Iris pigment epithelial cell (primary cell): Measurements from ENCODE around the gene CEP192.
"Not testable (repeated sequence)": the region's sequence is repeated elsewhere in the genome, so short reads cannot be mapped to it uniquely, and the experiment has no call there.

Experiments
- DNase-seq: peaks from one replicate; pipeline ENCODE4 v3.0.0-alpha.2; 2011; ENCODE audit warnings: low read depth

Gene CEP192

GRCh38 chr18:13028869-13029268, 37.7 kb downstream of the CEP192 start:
- DNase-seq, result no peak

GRCh38 chr18:13032173-13032572, 41.0 kb downstream of the CEP192 start:
- no peak for DNase-seq

- DNase-seq, result peak; percentile 27
Measured at GRCh38 chr18:13035249-13035914, 44.2 kb downstream of the CEP192 start.

- DNase-seq, result peak; percentile 74
Measured at GRCh38 chr18:13036622-13037320, 45.6 kb downstream of the CEP192 start.

DNA sequence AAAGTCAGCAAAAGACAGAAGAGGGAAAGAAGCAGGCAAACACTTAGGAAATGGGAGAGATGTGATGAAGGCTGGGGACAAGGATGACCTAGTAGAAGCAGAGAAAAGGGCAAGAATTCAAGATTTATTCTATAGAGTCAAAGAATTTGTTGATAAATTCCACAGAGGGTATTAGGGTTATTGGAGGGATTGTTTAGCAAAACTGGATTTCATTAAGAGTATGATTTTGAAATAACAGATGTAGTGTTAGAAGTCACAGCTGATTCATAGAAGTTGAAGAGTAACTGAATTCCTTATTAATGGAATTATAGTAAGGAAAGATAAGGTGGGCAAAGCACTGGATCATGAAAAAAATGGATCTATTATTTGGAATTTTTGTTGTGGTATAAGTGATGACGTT, 48.6 kb downstream of the CEP192 start:
- DNase-seq, result peak; percentile 10

DNA sequence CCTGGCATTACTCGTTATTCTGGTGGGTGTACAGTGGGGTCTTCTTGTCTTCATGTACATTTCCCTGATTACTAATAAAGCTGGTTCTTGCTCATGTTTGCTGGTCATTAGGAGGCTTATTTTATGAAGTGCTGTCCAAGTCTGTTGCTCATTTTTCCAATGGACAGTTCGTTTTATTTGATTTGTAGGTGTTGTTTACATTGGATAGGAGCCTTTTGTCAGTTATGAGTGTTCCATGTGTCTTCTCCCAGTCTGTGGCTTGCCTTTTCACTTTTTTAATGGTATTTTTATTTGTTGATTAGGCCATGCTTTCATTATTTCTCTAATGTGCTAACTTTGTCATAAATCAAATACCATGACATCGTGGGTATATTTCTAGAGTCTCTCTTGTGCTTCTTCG, 51.9 kb downstream of the CEP192 start:
- no peak for DNase-seq

GRCh38 chr18:13048061-13048595, 57.0 kb downstream of the CEP192 start:
- DNase-seq, result no peak

DNA sequence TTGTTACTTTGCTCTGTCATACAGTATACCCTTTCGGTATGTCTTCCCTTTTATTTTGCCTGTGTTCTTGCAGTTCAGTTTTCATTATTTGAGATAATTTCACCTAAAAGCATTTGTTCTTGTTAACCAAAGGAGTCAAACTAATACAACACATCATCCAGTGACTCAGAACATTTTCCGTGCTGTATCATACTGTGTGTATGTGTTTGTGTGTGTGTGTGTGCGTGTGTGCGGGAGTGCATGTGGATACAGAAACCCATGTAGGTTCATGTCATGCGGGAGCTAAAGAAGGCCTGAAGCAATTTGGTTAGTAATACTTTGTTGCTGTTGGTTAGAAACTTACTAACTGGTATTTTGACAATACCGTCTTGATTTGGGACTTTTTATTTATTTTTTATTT, 60.0 kb downstream of the CEP192 start:
- peak; percentile 30 for DNase-seq

- DNase-seq, result no peak
Measured at GRCh38 chr18:13051950-13052349, 60.8 kb downstream of the CEP192 start.

DNA sequence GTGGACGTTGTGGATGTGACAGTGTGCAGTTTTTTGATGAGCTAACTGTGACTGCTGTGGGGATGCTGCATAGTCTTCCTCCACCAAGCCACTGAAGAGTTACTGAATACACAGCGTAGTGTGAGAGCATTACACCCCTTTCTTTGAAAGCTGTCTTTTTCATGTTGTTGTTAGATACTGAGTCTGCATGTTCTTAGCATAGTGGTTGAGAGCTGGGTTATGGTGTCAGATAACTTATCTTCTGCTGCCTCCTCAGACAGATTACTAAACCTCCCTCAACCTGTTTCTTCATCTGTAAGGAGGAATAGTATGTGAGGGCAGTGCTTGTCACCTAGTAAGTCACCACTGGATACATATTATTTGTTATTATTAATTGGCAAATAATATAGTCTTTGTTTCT, 63.2 kb downstream of the CEP192 start:
- peak; percentile 6 for DNase-seq

- no peak for DNase-seq
Measured at GRCh38 chr18:13061630-13062189, 70.5 kb downstream of the CEP192 start.

DNA sequence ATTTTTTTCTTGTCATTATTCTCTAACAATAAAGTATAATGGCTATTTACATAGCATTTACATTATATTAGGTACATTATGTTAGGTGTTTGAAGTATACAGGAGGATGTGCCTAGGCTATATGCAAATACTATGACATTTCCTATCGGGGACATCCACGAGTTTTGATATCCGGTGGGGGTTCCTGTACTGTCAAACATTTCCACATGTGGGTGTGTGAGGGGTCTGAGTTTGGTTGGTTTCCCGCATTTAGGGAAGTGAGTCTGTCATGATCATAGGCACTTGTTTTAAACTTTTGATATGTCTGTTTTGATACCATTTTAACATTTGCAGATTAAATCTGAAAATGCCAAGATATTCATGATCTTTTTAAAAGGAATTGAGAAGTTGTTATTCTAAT, 76.0 kb downstream of the CEP192 start:
- DNase-seq, result no peak

GRCh38 chr18:13067966-13068365, 76.8 kb downstream of the CEP192 start:
- peak; percentile 17 for DNase-seq

DNA sequence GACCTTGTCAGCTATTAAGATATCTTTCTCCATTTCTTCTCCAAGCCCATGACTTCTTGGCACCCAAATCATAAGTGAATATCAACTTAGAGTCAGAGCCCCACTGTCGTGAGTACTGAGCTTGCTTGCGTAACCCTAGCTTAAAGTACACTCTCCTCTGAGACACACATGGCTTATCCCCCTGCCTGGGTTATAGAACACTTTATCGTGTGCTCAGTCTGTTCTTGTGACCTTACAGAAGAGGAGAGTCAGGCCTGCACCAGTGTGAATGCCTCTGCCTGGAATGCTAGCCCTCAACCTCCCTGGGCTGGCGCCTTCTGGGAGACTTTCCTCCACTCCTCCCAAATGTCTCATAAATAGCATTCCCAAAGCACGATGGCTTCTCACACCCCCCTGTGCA, 79.3 kb downstream of the CEP192 start:
- DNase-seq, result peak; percentile 77

GRCh38 chr18:13076886-13077285, 85.7 kb downstream of the CEP192 start:
- DNase-seq, result no peak

- DNase-seq, result no peak
Measured at GRCh38 chr18:13077473-13077872, 86.3 kb downstream of the CEP192 start.

- DNase-seq, result not testable (repeated sequence)
Measured at GRCh38 chr18:13078065-13078464, 86.9 kb downstream of the CEP192 start.

DNA sequence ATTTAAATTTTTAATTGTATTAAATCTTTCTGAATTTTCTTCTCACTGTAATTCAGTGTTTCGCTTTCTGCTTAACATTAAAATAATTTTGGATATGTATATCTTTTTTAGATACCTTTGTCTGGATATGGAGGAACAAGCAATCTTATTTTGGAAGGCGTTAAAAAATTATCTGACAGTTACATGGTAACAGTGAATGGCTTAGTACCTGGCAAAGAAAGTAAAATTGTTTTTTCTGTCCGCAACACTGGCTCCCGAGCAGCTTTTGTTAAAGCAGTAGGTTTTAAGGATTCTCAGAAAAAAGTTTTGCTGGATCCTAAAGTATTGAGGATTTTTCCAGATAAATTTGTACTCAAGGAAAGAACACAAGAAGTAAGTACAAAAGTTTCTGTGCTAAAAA, 95.7 kb downstream of the CEP192 start:
- no peak for DNase-seq

DNA sequence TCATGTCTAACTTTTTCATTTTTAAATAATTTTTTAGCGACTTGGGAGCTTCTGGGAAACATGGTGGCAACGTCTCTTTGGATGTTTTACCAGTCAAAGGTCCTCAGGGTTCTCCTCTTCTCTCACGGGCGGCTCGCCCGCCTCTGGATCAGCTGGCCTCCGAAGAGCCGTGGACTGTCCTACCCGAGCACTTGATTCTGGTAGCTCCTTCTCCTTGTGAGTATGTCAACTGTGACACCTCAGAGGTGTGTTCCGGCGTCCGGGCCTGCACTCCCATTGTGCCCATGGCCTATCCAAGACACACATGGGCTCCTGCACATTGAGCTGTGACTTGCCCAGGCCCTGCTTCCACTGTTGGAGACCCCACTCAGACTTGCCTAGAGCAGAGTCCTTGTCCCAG, 104.3 kb downstream of the CEP192 start:
- DNase-seq, result no peak

DNA sequence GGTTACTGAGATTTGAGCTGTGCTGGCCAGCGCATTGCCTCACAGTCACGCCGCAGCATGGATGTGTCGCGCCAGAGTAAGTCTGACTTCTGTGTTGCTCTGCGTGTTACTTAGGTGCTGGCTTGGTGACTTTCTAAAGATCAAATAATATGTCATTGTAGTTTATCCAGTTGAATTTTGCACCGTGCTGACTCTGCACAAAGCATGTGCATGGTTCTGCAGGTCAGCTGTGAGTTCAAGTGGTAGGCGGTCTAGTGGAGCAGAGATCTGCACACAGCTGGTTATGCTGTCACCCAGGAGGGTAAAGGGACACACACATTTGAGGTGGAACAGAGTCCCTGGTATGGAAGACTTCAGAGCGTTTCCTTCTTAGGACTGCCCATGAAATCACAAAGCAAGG, 105.1 kb downstream of the CEP192 start:
- no peak for DNase-seq

GRCh38 chr18:13096719-13097118, 105.6 kb downstream of the CEP192 start:
- DNase-seq, result no peak

DNA sequence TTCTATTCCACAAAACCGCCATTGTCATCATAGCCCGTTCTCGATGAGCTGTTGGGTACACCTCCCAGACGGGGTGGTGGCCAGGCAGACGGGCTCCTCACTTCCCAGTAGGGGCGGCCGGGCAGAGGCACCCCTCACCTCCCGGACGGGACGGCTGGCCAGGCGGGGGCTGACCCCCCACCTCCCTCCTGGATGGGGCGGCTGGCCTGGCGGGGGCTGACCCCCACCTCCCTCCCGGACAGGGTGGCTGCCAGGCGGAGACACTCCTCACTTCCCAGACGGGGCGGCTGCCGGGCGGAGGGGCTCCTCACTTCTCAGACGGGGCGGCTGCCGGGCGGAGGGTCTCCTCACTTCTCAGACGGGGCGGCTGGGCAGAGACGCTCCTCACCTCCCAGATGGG, 106.9 kb downstream of the CEP192 start:
- not testable (repeated sequence) for DNase-seq

GRCh38 chr18:13099113-13099512, 108.0 kb downstream of the CEP192 start:
- no peak for DNase-seq
